Measurements from ENCODE around the gene JPT2.

JPT2 gene

DNA sequence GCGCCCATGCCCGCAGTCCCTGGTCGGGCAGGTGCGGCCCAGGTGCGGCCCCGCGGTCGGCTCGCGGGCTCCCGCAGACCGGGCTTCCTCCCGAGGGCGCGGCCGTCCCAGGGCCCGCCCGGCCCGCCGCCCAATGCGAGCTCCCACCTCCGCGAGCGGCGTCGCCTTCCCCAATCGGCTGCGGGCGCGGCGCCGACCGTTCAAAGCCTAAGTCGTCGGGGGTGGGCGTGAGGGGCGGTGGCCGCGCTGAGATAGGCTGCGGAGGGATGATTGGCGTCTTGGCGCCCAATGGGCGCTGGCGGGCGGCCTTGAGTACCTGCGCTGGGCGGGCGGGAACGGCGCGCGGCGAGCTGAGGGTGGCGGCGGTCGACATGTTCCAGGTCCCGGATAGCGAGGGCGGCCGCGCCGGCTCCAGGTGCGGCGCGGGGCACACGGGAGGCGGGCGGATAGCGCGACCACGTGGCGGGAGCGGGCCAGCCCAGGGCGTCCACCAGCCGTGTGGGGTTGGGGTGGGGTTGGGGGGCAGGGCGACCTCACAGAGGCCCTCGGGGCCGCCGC is at the start of gene JPT2:
TSS of gene JPT2 (plus strand) at position 338 of the 558 bp plus-strand sequence. CDS start at position 372, 34 bp downstream.
- DNase-seq, result peak; percentile 95

GRCh38 chr16:1630450-1631213 is 47.4 kb upstream of the JPT2 start:
- no peak for DNase-seq

DNA sequence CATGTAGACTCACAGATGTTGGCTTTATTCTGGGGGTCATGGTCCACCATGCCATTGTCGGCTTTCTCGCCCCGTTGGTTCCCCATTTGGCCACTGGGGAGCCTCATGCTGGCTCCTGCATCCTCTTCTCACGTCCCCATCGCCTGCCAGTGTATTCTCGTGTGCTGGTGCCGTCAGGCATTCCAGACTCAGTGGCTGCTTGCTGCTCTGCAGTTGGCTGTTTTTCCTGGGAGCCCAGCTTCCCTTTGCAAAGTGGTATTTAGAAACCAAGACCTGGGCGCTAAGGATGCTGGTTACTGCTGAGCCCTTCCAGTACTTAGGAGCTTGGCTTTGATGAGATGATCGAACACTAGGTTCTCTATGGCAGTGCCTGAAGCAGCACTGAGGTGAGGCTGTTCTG is 46.8 kb upstream of the JPT2 start:
- no peak for DNase-seq

DNA sequence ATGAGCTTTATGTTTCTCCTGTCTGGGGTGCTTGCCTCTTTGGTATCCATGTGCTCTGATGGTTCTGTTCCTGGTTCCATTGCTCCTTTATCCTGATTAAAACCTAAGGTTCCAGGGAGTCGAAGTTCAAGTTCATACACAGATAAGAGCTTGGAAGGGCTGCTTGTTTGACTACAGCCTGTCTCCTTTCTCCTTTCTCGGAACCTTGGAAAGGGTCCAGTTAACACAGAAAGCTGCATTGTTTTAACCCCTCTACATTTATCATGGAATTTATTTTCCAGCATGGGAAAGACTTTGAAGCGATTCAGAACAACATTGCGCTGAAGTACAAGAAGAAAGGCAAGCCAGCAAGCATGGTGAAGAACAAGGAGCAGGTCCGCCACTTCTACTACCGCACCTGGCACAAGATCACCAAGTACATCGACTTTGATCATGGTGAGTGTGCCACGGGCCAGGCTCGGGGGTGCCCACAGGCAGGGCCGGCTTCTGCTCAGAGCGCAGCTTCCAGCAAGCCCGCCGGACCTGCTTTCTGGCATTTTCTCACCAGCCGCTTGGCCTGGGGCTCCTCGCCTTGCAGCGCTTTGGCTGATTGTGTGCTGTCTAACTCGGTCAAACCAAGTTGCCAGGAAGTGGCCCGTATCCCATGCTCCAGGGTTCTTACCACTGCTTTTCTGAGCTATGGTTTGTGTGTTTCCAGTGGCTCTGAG is 46.0 kb upstream of the JPT2 start:
- no peak for DNase-seq

DNA sequence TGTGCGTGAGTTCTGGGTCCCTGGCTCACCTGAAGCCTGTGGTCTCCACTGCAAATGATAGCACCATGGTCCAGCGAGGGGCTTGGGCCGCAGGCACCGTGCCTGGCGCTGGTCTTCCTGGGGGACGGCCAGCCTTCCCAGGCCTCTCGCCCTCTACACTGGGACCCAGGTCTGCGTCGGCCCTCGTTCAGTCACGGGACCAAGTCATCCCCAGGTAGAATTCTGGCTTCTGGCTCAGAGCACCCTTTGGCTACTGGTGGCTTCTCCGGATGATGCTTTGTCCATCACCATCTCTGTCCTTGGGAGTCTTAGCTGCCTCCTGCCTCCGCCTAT is 45.5 kb upstream of the JPT2 start:
- DNase-seq, result no peak

- no peak for DNase-seq
Measured at GRCh38 chr16:1633310-1633709, 44.8 kb upstream of the JPT2 start.

DNA sequence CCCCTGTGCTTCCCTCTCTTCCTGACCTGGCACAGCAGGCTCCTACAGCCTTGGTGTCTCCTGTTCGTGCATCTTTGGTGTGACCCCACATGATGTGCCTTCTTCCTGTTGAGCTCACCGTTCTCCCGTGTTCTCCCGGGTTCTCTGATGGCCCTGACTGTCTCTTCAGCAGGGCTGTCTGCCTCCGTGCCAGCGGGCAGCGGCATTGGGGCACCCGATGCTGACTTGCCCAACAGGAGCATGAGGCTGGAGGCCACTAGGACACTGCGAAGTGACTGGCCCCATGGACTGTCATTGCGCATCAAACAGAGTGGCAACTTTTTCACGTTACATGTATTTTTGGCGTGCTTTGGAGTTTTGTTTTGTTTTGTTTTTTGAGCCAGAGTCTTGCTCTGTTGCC is 43.5 kb upstream of the JPT2 start:
- no peak for DNase-seq

- no peak for DNase-seq
Measured at GRCh38 chr16:1635070-1635469, 43.0 kb upstream of the JPT2 start.

GRCh38 chr16:1637526-1637925 is 40.6 kb upstream of the JPT2 start:
- DNase-seq, result peak; percentile 11

DNA sequence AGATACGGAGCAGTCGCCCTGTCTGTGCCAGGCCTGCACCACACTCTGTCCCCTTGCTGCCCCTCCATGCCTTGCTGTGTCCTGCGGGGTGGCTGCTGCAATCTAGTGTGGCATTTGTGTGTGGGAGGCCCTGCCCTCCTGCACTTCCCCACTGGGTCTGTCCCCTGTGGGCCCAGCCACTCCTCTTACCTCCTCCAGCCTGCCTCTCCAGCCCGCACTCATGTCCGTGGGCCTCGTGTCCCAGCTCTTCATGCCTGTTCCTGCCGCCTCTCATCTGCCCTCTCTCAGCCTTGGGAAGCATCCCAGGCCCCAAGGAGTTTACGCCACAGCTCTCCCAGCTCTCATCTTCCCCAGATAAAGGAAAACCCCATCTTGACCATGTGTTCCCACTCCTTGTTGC is 39.3 kb upstream of the JPT2 start:
- no peak for DNase-seq

DNA sequence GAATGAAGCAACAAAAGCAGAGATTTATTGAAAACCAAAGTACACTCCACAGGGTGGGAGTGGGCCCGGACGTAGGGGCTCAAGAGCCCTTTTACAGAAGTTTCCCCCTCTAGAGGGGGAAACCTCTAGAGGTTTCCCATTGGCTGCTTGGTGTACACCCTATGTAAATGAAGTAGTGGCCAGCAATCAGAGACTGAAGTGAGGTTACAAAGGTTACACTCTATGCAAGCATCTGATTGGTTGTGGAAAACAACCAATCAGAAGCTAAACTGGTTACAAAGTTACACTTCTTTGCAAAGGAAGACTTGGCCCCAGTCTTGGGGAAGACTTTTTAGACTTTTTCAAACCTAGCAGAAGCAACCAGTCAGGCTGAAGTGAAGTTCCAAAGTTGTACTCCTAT is 38.8 kb upstream of the JPT2 start:
- DNase-seq, result no peak

- no peak for DNase-seq
Measured at GRCh38 chr16:1639860-1640259, 38.2 kb upstream of the JPT2 start.

- no peak for DNase-seq
Measured at GRCh38 chr16:1640261-1640941, 37.7 kb upstream of the JPT2 start.

DNA sequence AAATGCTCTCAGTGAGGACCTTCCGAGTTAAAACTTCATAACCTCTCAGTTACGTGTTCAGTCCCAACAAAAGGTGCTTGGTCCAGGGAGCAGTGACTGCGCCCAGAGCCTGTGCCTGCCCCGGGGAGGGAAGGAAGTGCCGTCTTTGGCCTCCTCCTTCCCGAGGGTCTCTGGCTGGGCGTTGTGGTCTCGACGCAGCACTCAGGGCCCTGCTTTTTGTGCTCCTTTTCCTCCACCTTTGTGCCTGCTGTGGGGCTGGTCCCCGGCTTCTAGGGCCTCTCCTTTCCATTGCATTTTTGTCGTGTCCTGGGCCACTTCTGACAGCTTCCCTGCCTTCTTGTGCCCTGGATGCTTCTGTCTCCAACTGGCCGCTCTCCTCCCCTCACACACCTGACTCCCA is 36.8 kb upstream of the JPT2 start:
- DNase-seq, result no peak

GRCh38 chr16:1642148-1642547 is 35.9 kb upstream of the JPT2 start:
- no peak for DNase-seq

DNA sequence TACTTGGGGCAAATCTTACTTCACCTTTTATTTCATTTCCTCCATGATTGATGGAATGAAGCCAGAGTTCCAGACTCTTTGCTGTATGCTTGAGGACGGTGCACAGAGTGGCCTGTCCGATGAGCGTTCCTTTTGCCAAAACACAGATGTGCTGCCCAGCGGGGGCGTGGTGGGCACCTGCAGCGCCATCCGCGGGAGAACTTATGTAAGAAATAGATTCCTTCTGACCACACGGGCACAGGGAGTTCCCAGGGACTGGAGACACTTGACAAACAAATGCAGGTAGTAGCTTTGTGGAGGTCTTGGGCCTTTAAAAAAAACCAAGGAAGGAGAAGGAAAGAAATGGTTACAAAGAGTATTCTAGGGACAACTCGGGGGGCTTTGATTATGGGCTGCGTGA is 35.3 kb upstream of the JPT2 start:
- DNase-seq, result no peak

DNA sequence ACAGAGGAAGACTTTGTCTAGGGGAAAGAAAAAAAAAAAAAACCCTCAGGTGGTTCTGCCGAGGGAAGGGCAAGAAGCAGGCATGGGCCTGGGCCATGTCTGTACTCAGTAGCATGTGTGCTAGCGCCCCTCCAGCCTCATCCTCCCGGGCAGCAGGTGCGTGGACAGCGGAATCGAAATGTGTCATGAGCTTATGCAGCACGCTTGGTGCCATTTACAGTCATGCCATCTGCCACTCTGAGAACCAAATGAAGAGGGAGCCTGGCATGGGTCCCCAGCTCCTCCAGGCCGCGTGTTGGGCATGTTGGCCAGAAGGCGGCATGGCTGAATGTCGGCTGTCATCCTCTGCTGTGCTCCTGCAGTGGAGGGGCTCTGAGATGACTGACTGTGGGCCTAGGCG is 34.6 kb upstream of the JPT2 start:
- no peak for DNase-seq

DNA sequence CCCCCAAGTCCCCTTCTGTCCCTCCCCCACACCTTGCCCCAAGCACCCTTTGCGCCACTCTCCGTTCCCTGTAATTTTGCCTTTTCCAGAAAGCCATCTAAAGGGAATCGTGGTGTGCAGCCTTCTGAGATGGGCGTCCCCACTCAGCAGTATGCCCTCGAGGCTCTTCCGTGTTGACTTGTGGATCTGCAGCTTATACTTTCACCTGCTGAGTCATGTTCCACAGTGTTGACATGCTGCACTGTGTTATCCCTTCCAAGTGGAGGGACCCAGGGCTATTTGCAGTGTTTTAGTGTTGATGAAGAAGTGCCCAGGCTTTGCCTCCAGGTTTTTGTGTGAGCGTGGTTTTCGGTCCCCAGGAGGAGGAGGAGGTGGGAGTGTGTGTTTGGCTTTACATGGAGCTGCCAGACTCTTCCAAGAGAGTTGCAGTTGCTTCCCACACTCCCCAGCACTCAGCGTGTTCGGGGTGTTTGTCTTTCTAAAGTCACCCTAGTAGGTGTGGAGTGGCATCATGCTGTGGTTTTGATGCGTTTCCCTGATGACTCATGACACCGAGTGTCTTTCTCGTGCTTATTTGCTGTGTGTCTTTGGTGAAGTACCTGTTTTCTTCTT is 32.1 kb upstream of the JPT2 start:
- peak; percentile 21 for DNase-seq

DNA sequence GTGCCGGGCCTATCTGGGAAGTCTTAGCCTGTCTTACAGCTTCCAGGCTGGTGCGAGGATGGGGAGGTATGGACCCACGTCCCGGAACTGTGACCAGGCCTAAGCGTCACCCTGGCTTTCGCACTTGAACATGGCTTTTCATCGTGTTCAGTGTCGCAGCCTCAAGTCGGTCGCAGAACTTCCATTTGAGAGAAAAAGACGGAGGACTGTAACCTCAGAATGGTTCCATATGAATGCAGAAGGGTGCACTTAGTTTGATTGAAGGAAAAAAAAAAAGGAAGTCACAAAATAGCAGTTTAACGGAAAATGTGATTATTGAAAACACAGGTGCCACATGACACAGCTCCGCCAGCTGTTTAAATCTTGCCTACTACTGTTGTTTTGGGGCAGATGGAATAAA is 30.2 kb upstream of the JPT2 start:
- no peak for DNase-seq

GRCh38 chr16:1650131-1650530 is 27.9 kb upstream of the JPT2 start:
- no peak for DNase-seq

DNA sequence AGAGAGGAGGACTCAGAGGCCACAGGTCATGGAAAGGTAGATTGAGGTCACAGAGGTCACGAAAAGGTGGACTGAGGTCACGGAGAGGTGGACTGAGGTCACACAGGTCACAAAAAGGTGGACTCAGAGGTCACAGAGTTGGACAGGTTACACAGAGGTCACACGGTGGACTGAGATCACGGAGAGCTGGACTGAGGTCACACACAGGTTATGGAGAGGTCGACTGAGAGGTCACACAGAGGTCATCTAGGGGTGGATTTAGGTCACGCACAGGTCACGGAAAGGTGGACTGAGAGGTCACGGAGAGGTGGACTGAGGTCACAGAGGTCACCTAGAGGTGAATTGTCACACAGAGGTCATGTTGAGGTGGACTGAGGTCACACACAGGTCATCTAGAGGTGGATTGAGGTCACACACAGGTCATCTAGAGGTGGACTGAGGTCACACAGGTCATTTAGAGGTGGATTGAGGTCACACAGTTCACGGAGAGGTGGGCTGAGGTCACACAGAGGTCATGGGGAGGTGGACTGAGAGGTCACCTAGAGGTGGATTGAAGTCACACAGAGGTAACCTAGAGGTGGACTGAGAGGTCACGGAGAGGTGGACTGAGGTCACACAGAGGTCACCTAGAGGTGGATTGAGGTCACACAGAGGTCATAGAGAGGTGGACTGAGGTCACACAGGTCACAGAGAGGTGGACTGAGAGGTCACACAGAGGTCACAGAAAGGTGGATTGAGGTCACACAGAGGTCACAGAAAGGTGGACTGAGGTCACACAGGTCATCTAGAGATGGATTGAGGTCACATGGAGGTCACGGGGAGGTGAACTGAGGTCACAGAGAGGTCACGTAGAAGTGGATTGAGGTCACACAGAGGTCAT is 26.7 kb upstream of the JPT2 start:
- no peak for DNase-seq

DNA sequence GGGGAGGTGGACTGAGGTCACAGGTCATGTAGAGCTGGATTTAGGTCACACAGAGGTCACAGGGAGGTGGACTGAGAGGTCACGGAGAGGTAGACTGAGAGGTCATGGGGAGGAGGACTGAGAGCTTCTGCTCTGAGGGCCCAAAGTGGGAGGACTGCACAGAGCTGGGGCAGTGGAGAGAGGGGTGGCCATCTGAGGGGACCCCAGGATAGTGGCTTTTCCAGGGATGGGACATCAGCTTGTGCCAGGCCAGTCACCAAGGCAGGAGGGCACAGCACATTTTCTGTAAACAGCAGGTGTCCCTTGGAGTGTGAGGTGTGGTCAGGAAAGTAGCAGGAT is 26.1 kb upstream of the JPT2 start:
- DNase-seq, result no peak

GRCh38 chr16:1653023-1653422 is 25.1 kb upstream of the JPT2 start:
- DNase-seq, result no peak
